ENCODE data around the gene ASCC2.

The ASCC2 gene

DNA sequence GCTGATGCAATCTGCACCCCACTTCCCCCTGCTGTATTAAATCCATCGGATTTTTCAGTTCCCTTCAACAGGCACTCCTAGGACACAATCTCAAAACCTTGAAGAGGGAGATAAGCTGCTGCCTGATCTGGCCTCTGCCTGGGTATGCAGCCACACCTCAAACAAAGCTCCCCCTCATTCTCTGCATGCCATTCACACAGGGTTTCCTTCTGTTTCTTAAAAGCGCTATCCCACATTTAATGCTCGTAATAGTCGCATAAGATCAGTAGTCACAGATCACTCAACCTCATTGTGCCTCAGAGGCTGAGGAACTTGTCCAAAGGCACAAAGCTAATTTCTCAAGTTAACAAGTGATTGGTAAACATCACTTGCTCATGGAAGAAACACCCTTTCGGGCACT, 36.9 kb downstream of the ASCC2 start:
- POLR2A ChIA-PET, result interaction anchor here (0.5 kb wide), 1 partner anchor 107 kb away, joined by 3 read pairs; no protein-coding TSS in a partner anchor
- CTCF ChIA-PET, result no interaction called here
- TF ChIP-seq, protein P1, sequence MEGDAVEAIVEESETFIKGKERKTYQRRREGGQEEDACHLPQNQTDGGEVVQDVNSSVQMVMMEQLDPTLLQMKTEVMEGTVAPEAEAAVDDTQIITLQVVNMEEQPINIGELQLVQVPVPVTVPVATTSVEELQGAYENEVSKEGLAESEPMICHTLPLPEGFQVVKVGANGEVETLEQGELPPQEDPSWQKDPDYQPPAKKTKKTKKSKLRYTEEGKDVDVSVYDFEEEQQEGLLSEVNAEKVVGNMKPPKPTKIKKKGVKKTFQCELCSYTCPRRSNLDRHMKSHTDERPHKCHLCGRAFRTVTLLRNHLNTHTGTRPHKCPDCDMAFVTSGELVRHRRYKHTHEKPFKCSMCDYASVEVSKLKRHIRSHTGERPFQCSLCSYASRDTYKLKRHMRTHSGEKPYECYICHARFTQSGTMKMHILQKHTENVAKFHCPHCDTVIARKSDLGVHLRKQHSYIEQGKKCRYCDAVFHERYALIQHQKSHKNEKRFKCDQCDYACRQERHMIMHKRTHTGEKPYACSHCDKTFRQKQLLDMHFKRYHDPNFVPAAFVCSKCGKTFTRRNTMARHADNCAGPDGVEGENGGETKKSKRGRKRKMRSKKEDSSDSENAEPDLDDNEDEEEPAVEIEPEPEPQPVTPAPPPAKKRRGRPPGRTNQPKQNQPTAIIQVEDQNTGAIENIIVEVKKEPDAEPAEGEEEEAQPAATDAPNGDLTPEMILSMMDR (IDR thresholded peaks at IDR 0.05; ENCODE audit: control extremely low read depth, extremely low read depth, low read depth, missing control alignments), result no peak
- DNase-seq (ENCODE audit: extremely low spot score), result no peak

- no peak for DNase-seq (ENCODE audit: extremely low spot score)
- ChIA-PET POLR2A (no interaction called here), CTCF (no interaction called here)
- TF ChIP-seq, protein P1 (IDR thresholded peaks at IDR 0.05; ENCODE audit: control extremely low read depth, extremely low read depth, low read depth, missing control alignments), result no peak
These were observed 38.8 kb downstream of the ASCC2 start for GRCh38 chr22:29799217-29799680.

- TF ChIP-seq, protein P1 (IDR thresholded peaks at IDR 0.05; ENCODE audit: control extremely low read depth, extremely low read depth, low read depth, missing control alignments), result no peak
- CTCF ChIA-PET, result no interaction called here
These were observed 39.3 kb downstream of the ASCC2 start for GRCh38 chr22:29798801-29799200.

GRCh38 chr22:29798318-29798717, 39.8 kb downstream of the ASCC2 start:
- POLR2A ChIA-PET, result no interaction called here
- TF ChIP-seq, protein P1 (IDR thresholded peaks at IDR 0.05; ENCODE audit: control extremely low read depth, extremely low read depth, low read depth, missing control alignments), result no peak
- CTCF ChIA-PET, result no interaction called here
- DNase-seq (ENCODE audit: extremely low spot score), result no peak

More at GRCh38 chr22:29798801-29799200, 39.3 kb downstream of the ASCC2 start:
- POLR2A ChIA-PET, result no interaction called here
- no peak for DNase-seq (ENCODE audit: extremely low spot score)

DNA sequence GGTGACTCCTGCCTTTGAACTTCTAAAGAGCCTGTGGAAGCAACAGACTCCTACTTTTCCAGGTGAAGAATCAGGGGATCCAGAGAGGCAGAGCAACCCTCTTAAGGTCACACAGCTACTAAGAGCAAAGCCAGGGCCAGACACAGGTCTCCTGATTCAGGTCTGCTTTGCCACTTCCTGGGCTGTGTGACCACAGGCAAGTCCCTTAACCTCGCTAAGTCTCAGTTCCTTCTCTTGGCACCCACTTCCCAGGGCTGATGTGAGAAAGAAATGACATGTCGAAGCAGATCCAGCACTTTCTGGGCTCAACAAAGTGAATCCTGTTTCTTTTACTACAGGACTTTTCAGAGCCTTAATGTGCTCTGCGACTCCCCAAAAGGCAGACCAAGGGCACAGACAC, 40.7 kb downstream of the ASCC2 start:
- TF ChIP-seq, protein P1 (IDR thresholded peaks at IDR 0.05; ENCODE audit: control extremely low read depth, extremely low read depth, low read depth, missing control alignments), result no peak
- ChIA-PET CTCF (no interaction called here), POLR2A (no interaction called here)
- DNase-seq (ENCODE audit: extremely low spot score), result peak; percentile 62

- DNase-seq (ENCODE audit: extremely low spot score), result no peak
- TF ChIP-seq, protein P1 (IDR thresholded peaks at IDR 0.05; ENCODE audit: control extremely low read depth, extremely low read depth, low read depth, missing control alignments), result no peak
- ChIA-PET POLR2A (no interaction called here), CTCF (interaction anchor here (1.0 to 1.6 kb wide), 3 partner anchors 11 to 210 kb away, joined by 3 to 6 read pairs (median 4); no protein-coding TSS in a partner anchor)
These were observed 42.4 kb downstream of the ASCC2 start for GRCh38 chr22:29795663-29796062.

- no peak for DNase-seq (ENCODE audit: extremely low spot score)
- CTCF ChIA-PET, result no interaction called here
- TF ChIP-seq, protein P1 (IDR thresholded peaks at IDR 0.05; ENCODE audit: control extremely low read depth, extremely low read depth, low read depth, missing control alignments), result no peak
- POLR2A ChIA-PET, result no interaction called here
These were observed 44.7 kb downstream of the ASCC2 start for GRCh38 chr22:29793396-29793795.

Measured in GM10248 (cell line).